Tibial nerve (tissue), 4 donors: Measurements from ENCODE around the gene FAM204A. TPM values are rescaled to one million over a fixed set of nuclear protein-coding genes. Genes with fewer than 3 reads are reported as not detected.

Experiments used
- DNase-seq, 2 donors: peaks; one replicate each; pipeline ENCODE4 v3.0.0-alpha.2; 2019; ENCODE audit warnings: low spot score in 2 of 2
- H3K27ac ChIP-seq, 4 donors: fragments of 200-600 bp; sonication (generic) in 3 of 4; one replicate each; pipeline ENCODE4 v1.5.1; 2017 to 2019; ENCODE audit warnings: mild to moderate bottlenecking in 1 of 4
- H3K27me3 ChIP-seq, 2 donors: fragments of 200-600 bp; sonication (generic) in 1 of 2; one replicate each; pipeline versions ENCODE4 v1.5.1 to v1.6.0; 2017 to 2019
- H3K36me3 ChIP-seq, 3 donors: fragments of 200-600 bp; sonication (generic); one replicate each; pipeline ENCODE4 v1.5.1; 2018 to 2019
- H3K4me1 ChIP-seq, 4 donors: fragments of 200-600 bp; sonication (generic) in 3 of 4; one replicate each; pipeline ENCODE4 v1.5.1; 2017 to 2019
- H3K4me3 ChIP-seq, 4 donors: fragments of 200-600 bp; sonication (generic) in 3 of 4; one replicate each; pipeline ENCODE4 v1.5.1; 2017 to 2019; ENCODE audit warnings: mild to moderate bottlenecking in 1 of 4, moderate library complexity in 1 of 4
- H3K9me3 ChIP-seq, 4 donors: fragments of 200-600 bp; sonication (generic) in 3 of 4; one replicate each; pipeline ENCODE4 v1.5.1; 2017 to 2019
- CTCF ChIP-seq, 5 experiments: fragments of 200-600 bp in 3 of 5; fragments of 450-650 bp in 2 of 5; sonication (generic) in 3 of 5; IDR thresholded peaks; one replicate each; pipeline ENCODE4 v1.5.1; 2016 to 2019; ENCODE audit warnings: antibody characterized with exemption in 5 of 5, mild to moderate bottlenecking in 3 of 5, moderate library complexity in 2 of 5
- EP300 ChIP-seq, 2 donors: sonication (generic); formaldehyde crosslinking; IDR thresholded peaks; one replicate each; pipeline ENCODE4 v1.6.1; 2017; ENCODE audit warnings: antibody characterized with exemption in 2 of 2, mild to moderate bottlenecking in 1 of 2
- POLR2A ChIP-seq, 2 donors: fragments of 450-650 bp; IDR thresholded peaks; one replicate each; pipeline ENCODE4 v1.6.1; 2017; ENCODE audit warnings: antibody characterized with exemption in 2 of 2, mild to moderate bottlenecking in 2 of 2, moderate library complexity in 2 of 2
- WGBS, 2 donors: methylation state at CpG; one replicate each; pipeline ENCODE4 v1.1.5; 2018; 5-methylcytosine and 5-hydroxymethylcytosine counted together
- total RNA-seq, 4 donors: library from RNA; depleted of rRNA; stranded (reverse); fragments of >200 nt; gene quantifications; one replicate each; pipeline ENCODE4 v1.1.0, GENCODE V29; 2016

The FAM204A gene
- total RNA-seq, 4 donors from 2014 or later: 38.4 to 59.7 (median 39.5) TPM

DNA sequence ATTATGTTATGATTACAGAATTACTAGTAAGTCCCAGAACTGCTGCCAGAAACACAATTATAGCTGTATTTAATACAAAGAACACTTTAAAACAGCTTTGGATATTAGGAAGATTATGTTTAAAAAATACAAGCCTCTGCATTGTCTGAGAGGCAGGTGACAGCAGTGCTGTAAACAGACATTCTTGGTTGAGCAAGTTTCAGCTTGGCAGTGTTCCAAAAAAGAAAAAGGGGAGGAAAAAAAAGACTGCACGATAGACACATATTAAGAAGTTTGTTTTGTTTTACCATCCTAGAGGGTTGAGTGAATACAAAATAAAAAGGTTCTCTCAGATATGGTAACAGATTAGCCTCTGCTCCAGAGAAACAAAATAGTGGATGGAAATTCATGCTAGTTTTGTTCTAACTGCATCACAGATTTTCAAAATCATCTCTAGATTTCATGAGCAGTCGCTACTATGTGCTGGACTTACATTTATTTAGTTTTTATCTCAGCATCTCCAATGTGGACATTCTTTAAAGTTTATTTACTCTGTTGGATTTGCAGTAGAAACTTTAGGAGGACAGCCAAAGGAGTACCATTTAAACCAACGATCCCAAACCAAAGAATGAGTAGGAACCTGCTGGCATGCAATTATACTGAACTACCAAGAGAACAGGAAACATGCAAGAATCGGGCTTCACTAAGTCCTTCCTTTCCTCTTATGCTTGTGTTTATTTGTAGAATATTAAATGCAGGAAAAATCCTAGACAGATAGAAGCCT is 9.0 kb downstream of the FAM204A start:
- WGBS, 2 donors: 56 to 58% methylated on average over 4 of the region's 4 CpGs
- H3K4me1 ChIP-seq: peaks cover 0 to 17% (median 0%) of the 10 kb centered on the region in 4 donors
- no peak for TF ChIP-seq POLR2A (IDR thresholded peaks at IDR 0.05)
- TF ChIP-seq CTCF (IDR thresholded peaks at IDR 0.05): no peak
- no peak for TF ChIP-seq EP300 (IDR thresholded peaks at IDR 0.05)
- no peak for DNase-seq
- H3K9me3 ChIP-seq: no peaks in the 10 kb centered on the region
- H3K27ac ChIP-seq: no peak overlapping the region
- peaks cover 3 to 65% (median 16%) of the 10 kb centered on the region in 3 donors for H3K36me3 ChIP-seq
- H3K27me3 ChIP-seq: no peaks in the 10 kb centered on the region
- no peak overlapping the region for H3K4me3 ChIP-seq

GRCh38 chr10:118332236-118332635 is 9.9 kb downstream of the FAM204A start:
- WGBS, 2 donors: 94 to 98% methylated on average over 1 of the region's 1 CpG
- no peak for TF ChIP-seq CTCF (IDR thresholded peaks at IDR 0.05)
- no peak for TF ChIP-seq POLR2A (IDR thresholded peaks at IDR 0.05)
- TF ChIP-seq EP300 (IDR thresholded peaks at IDR 0.05): no peak
- Histone ChIP-seq H3K36me3 (peaks cover 3 to 73% (median 16%) of the 10 kb centered on the region in 3 donors), H3K27me3 (no peaks in the 10 kb centered on the region), H3K4me3 (no peak overlapping the region), H3K4me1 (peaks cover 0 to 13% (median 0%) of the 10 kb centered on the region in 4 donors), H3K27ac (no peak overlapping the region), H3K9me3 (no peaks in the 10 kb centered on the region)
- no peak for DNase-seq

DNA sequence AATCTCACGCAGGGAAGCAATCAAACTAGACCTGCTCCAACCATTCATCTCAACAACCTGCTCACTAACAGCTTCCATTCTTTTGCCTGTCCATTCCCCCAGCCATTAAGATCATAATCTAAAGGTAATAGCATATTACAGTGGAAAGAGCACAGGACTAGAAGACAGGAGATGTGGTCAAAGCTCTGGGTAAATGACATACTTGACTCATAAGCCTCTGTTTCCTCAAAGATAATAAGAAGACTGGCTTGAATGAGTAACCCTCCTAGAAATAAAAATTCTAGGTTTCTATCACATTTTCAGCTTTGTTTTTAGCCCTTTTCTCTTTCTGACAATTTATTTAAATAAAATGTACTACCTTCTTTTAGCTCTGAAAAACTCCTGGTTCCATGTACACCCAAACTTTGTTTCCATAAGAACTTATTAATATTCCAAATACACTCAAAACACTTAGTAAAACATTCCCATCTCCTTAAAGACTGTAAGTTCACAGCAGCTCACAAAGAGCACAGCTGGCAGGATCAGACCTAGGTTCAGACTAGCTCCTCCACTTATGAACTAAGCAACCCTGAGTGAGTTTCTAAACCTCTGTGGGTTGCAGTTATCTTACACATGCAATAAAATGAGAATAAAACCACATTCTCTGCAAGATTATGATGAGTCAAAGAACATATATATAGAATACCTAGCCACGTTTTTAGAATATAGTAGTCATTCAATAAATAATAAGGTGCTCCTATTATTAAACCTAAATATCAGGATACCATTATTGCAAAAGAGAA is 11.6 kb downstream of the FAM204A start:
- Histone ChIP-seq H3K4me1 (peaks cover 0 to 13% (median 0%) of the 10 kb centered on the region in 4 donors), H3K27ac (no peak overlapping the region), H3K9me3 (no peaks in the 10 kb centered on the region), H3K36me3 (peaks cover 3 to 83% (median 16%) of the 10 kb centered on the region in 3 donors), H3K27me3 (no peaks in the 10 kb centered on the region), H3K4me3 (no peak overlapping the region)
- TF ChIP-seq CTCF (IDR thresholded peaks at IDR 0.05) (no peak), POLR2A (IDR thresholded peaks at IDR 0.05) (no peak), EP300 (IDR thresholded peaks at IDR 0.05) (no peak)
- WGBS, 2 donors: 93 to 99% methylated on average over 2 of the region's 2 CpGs
- DNase-seq: no peak

DNA sequence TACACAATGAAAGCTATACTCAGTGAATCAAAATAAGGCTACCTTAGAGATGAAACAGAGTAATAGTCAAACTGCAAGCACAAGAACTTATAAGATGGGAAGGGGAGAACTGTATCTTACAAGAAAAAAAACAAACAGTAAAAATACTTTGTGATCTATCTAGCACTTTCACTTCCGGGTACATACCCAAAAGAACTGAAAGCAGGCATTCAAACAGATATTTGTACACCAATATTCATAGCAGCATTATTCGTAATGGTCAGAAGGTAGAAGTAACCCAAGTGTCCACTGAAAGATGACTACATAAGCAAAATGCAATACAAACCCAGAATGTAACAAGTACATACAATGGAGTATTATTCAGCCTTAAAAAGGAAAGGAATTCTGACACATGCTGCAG is 18.0 kb downstream of the FAM204A start:
- Histone ChIP-seq H3K27ac (no peak overlapping the region), H3K9me3 (no peaks in the 10 kb centered on the region), H3K36me3 (peaks cover 0 to 61% (median 6%) of the 10 kb centered on the region in 3 donors), H3K4me3 (no peak overlapping the region), H3K27me3 (no peaks in the 10 kb centered on the region), H3K4me1 (peaks cover 0 to 21% (median 7%) of the 10 kb centered on the region in 4 donors)
- 88 to 92% methylated on average over 2 of the region's 2 CpGs for WGBS, 2 donors
- DNase-seq: no peak
- TF ChIP-seq CTCF (IDR thresholded peaks at IDR 0.05): no peak
- TF ChIP-seq POLR2A (IDR thresholded peaks at IDR 0.05): no peak
- no peak for TF ChIP-seq EP300 (IDR thresholded peaks at IDR 0.05)
